HepG2 (cell line): Measurements from ENCODE around the gene ITIH2. TPM values are rescaled to one million over a fixed set of nuclear protein-coding genes. Genes with fewer than 3 reads are reported as not detected.

Source experiments
- CBX1 ChIP-seq: IDR thresholded peaks from one replicate; pipeline ENCODE4 v1.6.1; 2016; ENCODE audit warnings: antibody characterized with exemption, low read depth
- CEBPB ChIP-seq: IDR thresholded peaks from 2 replicates; pipeline ENCODE4 v1.6.1; 2011; ENCODE audit warnings: low read depth, low read length, improper control_type of control experiment, borderline replicate concordance
- CENPX ChIP-seq: sonication (generic); formaldehyde crosslinking; IDR thresholded peaks from 2 replicates; pipeline ENCODE4 v1.9.0; 2021; ENCODE audit warnings: mild to moderate bottlenecking, missing genetic modification reagents, moderate library complexity
- ELF4 ChIP-seq: sonication (generic); formaldehyde crosslinking; IDR thresholded peaks from 2 replicates; pipeline ENCODE4 v1.5.0; 2020; ENCODE audit warnings: missing genetic modification reagents, mild to moderate bottlenecking, moderate library complexity, borderline replicate concordance
- FOXC1 ChIP-seq: sonication (generic); formaldehyde crosslinking; IDR thresholded peaks from 2 replicates; pipeline ENCODE4 v1.8.0; 2022; ENCODE audit warnings: mild to moderate bottlenecking, missing genetic modification reagents, borderline replicate concordance
- GATAD2A ChIP-seq: IDR thresholded peaks from 2 replicates; pipeline ENCODE4 v1.6.1; 2016
- HINFP ChIP-seq: sonication (generic); formaldehyde crosslinking; IDR thresholded peaks from 2 replicates; pipeline ENCODE4 v1.4.0; 2020; ENCODE audit warnings: low read depth, mild to moderate bottlenecking, missing genetic modification reagents
- HNRNPLL ChIP-seq: fragments of 200-400 bp; formaldehyde crosslinking; IDR thresholded peaks from 2 replicates; pipeline ENCODE4 v1.6.1; 2017; ENCODE audit warnings: mild to moderate bottlenecking, low read depth, low read length; ENCODE audit not compliant: poor library complexity, severe bottlenecking
- KAT7 ChIP-seq: IDR thresholded peaks from 2 replicates; pipeline ENCODE4 v1.6.1; 2018; ENCODE audit warnings: borderline replicate concordance, missing compliant biosample characterization
- KDM4B ChIP-seq: sonication (generic); formaldehyde crosslinking; IDR thresholded peaks from 2 replicates; pipeline ENCODE4 v1.4.0; 2020; ENCODE audit warnings: missing genetic modification reagents
- MAFG ChIP-seq: sonication (generic); formaldehyde crosslinking; IDR thresholded peaks from 2 replicates; pipeline ENCODE4 v1.5.1; 2020; ENCODE audit warnings: mild to moderate bottlenecking, missing genetic modification reagents
- MBNL3 ChIP-seq: fragments of 250-450 bp; sonication (Bioruptor Pico); conservative IDR thresholded peaks from 2 replicates; pipeline ENCODE4 v1.8.0; 2022; ENCODE audit warnings: mild to moderate bottlenecking, inconsistent platforms
- NBN ChIP-seq: fragments of 450-650 bp; conservative IDR thresholded peaks from 2 replicates; pipeline ENCODE4 v1.6.1; 2017
- NONO ChIP-seq, 2 experiments: fragments of 450-650 bp in 1 of 2; sonication (generic) in 1 of 2; formaldehyde crosslinking in 1 of 2; IDR thresholded peaks in 1 of 2; conservative IDR thresholded peaks in 1 of 2; 2 replicates each; pipeline versions ENCODE4 v1.6.1 to v1.8.0; 2017 to 2022; ENCODE audit warnings: mild to moderate bottlenecking in 1 of 2, missing genetic modification reagents in 1 of 2, moderate library complexity in 1 of 2
- POLR2A ChIP-seq, 2 experiments: IDR thresholded peaks; 2 replicates each; pipeline ENCODE4 v1.6.1; 2011; ENCODE audit warnings: low read depth in 2 of 2, low read length in 2 of 2, mild to moderate bottlenecking in 1 of 2, moderate library complexity in 1 of 2; ENCODE audit not compliant: insufficient read depth in 1 of 2
- SIX4 ChIP-seq: sonication (generic); formaldehyde crosslinking; IDR thresholded peaks from 2 replicates; pipeline ENCODE4 v1.4.0; 2020; ENCODE audit warnings: missing genetic modification reagents
- SMARCE1 ChIP-seq: fragments of 450-650 bp; IDR thresholded peaks from 2 replicates; pipeline ENCODE4 v1.6.1; 2017; ENCODE audit warnings: borderline replicate concordance
- SRY ChIP-seq: sonication (generic); formaldehyde crosslinking; IDR thresholded peaks from 2 replicates; pipeline ENCODE4 v1.8.0; 2022; ENCODE audit warnings: mild to moderate bottlenecking, missing genetic modification reagents
- TCF7L2 ChIP-seq: IDR thresholded peaks from 2 replicates; pipeline ENCODE4 v1.6.1; 2011; ENCODE audit warnings: mild to moderate bottlenecking, low read depth, low read length, moderate library complexity
- TFAP4 ChIP-seq: sonication (generic); IDR thresholded peaks from 2 replicates; pipeline ENCODE4 v1.6.1; 2016; ENCODE audit warnings: low read depth, borderline replicate concordance
- TSC22D2 ChIP-seq: sonication (generic); formaldehyde crosslinking; IDR thresholded peaks from 2 replicates; pipeline ENCODE4 v1.5.1; 2020; ENCODE audit warnings: missing genetic modification reagents, mild to moderate bottlenecking, borderline replicate concordance
- ZFP62 ChIP-seq: sonication (generic); formaldehyde crosslinking; IDR thresholded peaks from 2 replicates; pipeline ENCODE4 v1.4.0; 2020; ENCODE audit warnings: missing genetic modification reagents
- ZMYM4 ChIP-seq: sonication (generic); formaldehyde crosslinking; IDR thresholded peaks from 2 replicates; pipeline ENCODE4 v1.8.1; 2023; ENCODE audit warnings: mild to moderate bottlenecking, missing genetic modification reagents
- ZNF101 ChIP-seq: sonication (generic); formaldehyde crosslinking; IDR thresholded peaks from 2 replicates; pipeline ENCODE4 v1.4.0; 2020; ENCODE audit warnings: mild to moderate bottlenecking, low read depth, missing genetic modification reagents, borderline replicate concordance
- ZNF121 ChIP-seq: sonication (generic); formaldehyde crosslinking; IDR thresholded peaks from 2 replicates; pipeline ENCODE4 v1.5.0; 2020; ENCODE audit warnings: mild to moderate bottlenecking, missing genetic modification reagents
- ZNF207 ChIP-seq: fragments of 450-650 bp; IDR thresholded peaks from 2 replicates; pipeline ENCODE4 v1.6.1; 2016; ENCODE audit warnings: antibody characterized with exemption, borderline replicate concordance
- ZNF331 ChIP-seq: sonication (generic); formaldehyde crosslinking; IDR thresholded peaks from 2 replicates; pipeline ENCODE4 v1.4.0; 2020; ENCODE audit warnings: missing genetic modification reagents
- ZNF563 ChIP-seq: sonication (generic); formaldehyde crosslinking; IDR thresholded peaks from 2 replicates; pipeline ENCODE4 v1.8.0; 2022; ENCODE audit warnings: mild to moderate bottlenecking, moderate library complexity, missing genetic modification reagents
- ZNF792 ChIP-seq: IDR thresholded peaks from 2 replicates; pipeline ENCODE4 v1.6.1; 2016
- ZNF839 ChIP-seq: sonication (generic); formaldehyde crosslinking; IDR thresholded peaks from 2 replicates; pipeline ENCODE4 v1.4.0; 2020; ENCODE audit warnings: missing genetic modification reagents, mild to moderate bottlenecking, borderline replicate concordance
- ZSCAN21 ChIP-seq: sonication (generic); formaldehyde crosslinking; IDR thresholded peaks from 2 replicates; pipeline ENCODE4 v1.8.0; 2022; ENCODE audit warnings: mild to moderate bottlenecking, missing genetic modification reagents, moderate library complexity, borderline replicate concordance
- ZUFSP ChIP-seq: sonication (generic); formaldehyde crosslinking; IDR thresholded peaks from 2 replicates; pipeline ENCODE4 v1.9.0; 2021; ENCODE audit warnings: missing genetic modification reagents, mild to moderate bottlenecking, borderline replicate concordance
- polyA plus RNA-seq, 8 experiments: library from polyadenylated mRNA; depleted of rRNA in 3 of 8; stranded (reverse) in 7 of 8; unstranded in 1 of 8; fragments of >200 nt; fragmentation: Illumina TruSeq in 4 of 8; extraction: Trizol in 4 of 8; gene quantifications; 2 replicates each; pipeline versions ENCODE4 v1.2.1 to v1.2.3, GENCODE V29; 2011 to 2016; ENCODE audit warnings: low read depth in 4 of 8, missing spikeins in 1 of 8, mixed read lengths in 1 of 8; ENCODE audit not compliant: insufficient read depth in 1 of 8
- total RNA-seq, 5 experiments: library from RNA; depleted of rRNA; stranded (reverse); fragments of >200 nt; fragmentation: Illumina TruSeq; extraction: Trizol; gene quantifications; 2 replicates each; pipeline ENCODE4 v1.2.3, GENCODE V29; 2016; ENCODE audit warnings: low read depth in 1 of 5

Gene ITIH2
- total and polyA plus RNA-seq, 2 of the 13 experiments (the other 11 are each of a cell fraction or from before 2014, with no cell fraction given): 1,197 to 1,427 TPM

- TF ChIP-seq MAFG (CRISPR knock-in tag) (no peak), ZNF121 (CRISPR knock-in tag) (no peak), TFAP4 (peak; percentile 34; the same call in 1 of the 2 replicates), ZNF563 (no peak), ZFP62 (no peak), ZNF839 (CRISPR knock-in tag) (no peak), FOXC1 (CRISPR knock-in tag) (no peak), HINFP (no peak), TSC22D2 (CRISPR knock-in tag) (no peak), SMARCE1 (no peak), CENPX (no peak), ZNF207 (no peak), ELF4 (no peak), POLR2A (IDR thresholded peaks at IDR 0.05; ENCODE audit: insufficient read depth in 1 of 2, low read depth in 2 of 2, low read length in 2 of 2) (peak; percentile 68 to 86), HNRNPLL (no peak), NONO (IDR thresholded peaks at IDR 0.05) (no peak), NONO (CRISPR knock-in tag; conservative IDR thresholded peaks at IDR 0.05) (no peak), KDM4B (CRISPR knock-in tag) (no peak), ZNF101 (no peak), GATAD2A (peak; percentile 73), ZSCAN21 (CRISPR knock-in tag) (no peak), SRY (CRISPR knock-in tag) (no peak), KAT7 (no peak), ZMYM4 (no peak), SIX4 (CRISPR knock-in tag) (peak; percentile 59; the same call in 1 of the 2 replicates), CEBPB (no peak), TCF7L2 (no peak; the same call in 1 of the 2 replicates), MBNL3 (no peak), NBN (no peak), CBX1 (no peak), ZNF331 (CRISPR knock-in tag) (no peak), ZUFSP (CRISPR knock-in tag) (no peak), ZNF792 (0 out of 2 replicates have a peak, but pooled peaks have one; percentile 16)
These were observed at the start of gene ITIH2 (continued) for GRCh38 chr10:7703140-7703539.
